ENCODE data around the gene UNKL.

The UNKL gene

GRCh38 chr16:1431497-1432270 lies 17.2 kb upstream of the UNKL start:
- no peak for DNase-seq

GRCh38 chr16:1430759-1431496 lies 16.4 kb upstream of the UNKL start, which contains the start of gene PERCC1:
PERCC1 (plus strand) TSS chr16:1431078; CDS start chr16:1432594, 1,516 bp downstream.
- DNase-seq = no peak

GRCh38 chr16:1430214-1430758 lies 15.8 kb upstream of the UNKL start:
- DNase-seq = no peak

- no peak for DNase-seq
These were observed 15.1 kb upstream of the UNKL start for GRCh38 chr16:1429631-1430030.

GRCh38 chr16:1429012-1429411 lies 14.5 kb upstream of the UNKL start:
- no peak for DNase-seq

GRCh38 chr16:1428511-1428910 lies 14.0 kb upstream of the UNKL start:
- DNase-seq = peak in 3 of 56 donors; percentile 3 to 19 (median 5)

GRCh38 chr16:1427473-1428461 lies 13.3 kb upstream of the UNKL start:
- no peak for DNase-seq

GRCh38 chr16:1426734-1427471 lies 12.4 kb upstream of the UNKL start:
- DNase-seq = no peak

GRCh38 chr16:1425616-1426370 lies 11.3 kb upstream of the UNKL start:
- DNase-seq = no peak

- DNase-seq = no peak
These were observed 9.5 kb upstream of the UNKL start for GRCh38 chr16:1424028-1424427.

- DNase-seq = no peak
These were observed 7.6 kb upstream of the UNKL start for GRCh38 chr16:1422076-1422475.

GRCh38 chr16:1420111-1420539 lies 5.6 kb upstream of the UNKL start:
- no peak for DNase-seq

- no peak for DNase-seq
These were observed 2.0 kb upstream of the UNKL start for GRCh38 chr16:1416521-1416941.

GRCh38 chr16:1413684-1414531 lies 596 bp downstream of the UNKL start:
- peak in 18 of 56 donors; percentile 1 to 61 (median 16) for DNase-seq

- DNase-seq = no peak
These were observed 1.7 kb downstream of the UNKL start for GRCh38 chr16:1412847-1413246.

- DNase-seq = peak; percentile 44 to 99 (median 92)
These were observed 6.2 kb downstream of the UNKL start for GRCh38 chr16:1408171-1408837.

GRCh38 chr16:1407753-1408152 lies 6.8 kb downstream of the UNKL start:
- peak in 8 of 56 donors; percentile 12 to 39 (median 36) for DNase-seq

GRCh38 chr16:1403733-1404132 lies 10.8 kb downstream of the UNKL start:
- no peak for DNase-seq
